Stimulated activated naive CD8-positive, alpha-beta T cell treated with anti-CD3 and anti-CD28 coated beads, Interleukin-15, Interleukin-2, amounts not matched to agents 100 U/mL and 50 U/mL, for 24 hours (primary cell): ENCODE measurements around the gene ADIG.

ENCODE experiments used
- ATAC-seq: fragments of 150-1000 bp; cut with Tn5 transposase; one replicate; pipeline ENCODE4 v1.10.0; 2021
- DNase-seq: peaks from one replicate; pipeline ENCODE4 v3.0.0; 2021

ADIG gene

DNA sequence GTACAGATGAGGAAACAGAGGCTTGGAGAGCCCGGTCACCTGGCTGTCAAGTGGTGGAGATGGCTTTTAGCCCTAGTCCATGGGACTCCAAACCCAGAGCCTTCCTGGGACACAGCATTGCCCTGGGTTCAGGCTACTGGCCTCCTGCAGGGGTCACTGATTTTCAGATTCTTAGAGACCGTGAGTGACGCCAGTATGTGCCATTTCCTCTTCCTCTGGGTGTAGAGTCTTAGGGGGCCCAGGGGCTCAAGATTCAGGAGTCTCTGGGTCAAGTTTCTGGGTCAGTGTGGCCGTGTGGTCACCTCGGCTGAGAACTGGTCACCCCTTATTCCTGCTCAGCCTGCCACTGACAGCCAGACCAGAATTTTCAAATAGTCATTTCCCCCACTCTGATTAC lies 21.2 kb downstream of the ADIG start:
- ATAC-seq, result no peak
- no peak for DNase-seq

DNA sequence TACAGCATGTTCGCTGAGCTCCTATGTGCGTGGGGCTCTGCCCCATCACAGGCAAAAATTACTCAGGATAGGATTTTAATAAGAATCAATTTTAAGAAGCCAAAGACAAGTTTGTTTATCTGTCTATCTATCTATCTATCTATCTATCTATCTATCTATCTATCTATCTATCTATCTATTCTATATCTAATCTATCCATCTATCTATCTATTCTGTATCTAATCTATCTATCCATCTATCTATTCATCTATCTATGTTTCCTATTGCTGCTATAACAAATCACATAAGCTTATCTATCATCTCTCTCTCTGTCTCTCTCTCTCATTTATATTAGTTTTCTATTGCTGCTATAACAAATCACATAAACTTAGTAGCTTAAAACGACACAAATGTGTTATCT lies 22.3 kb downstream of the ADIG start:
- no peak for DNase-seq

DNA sequence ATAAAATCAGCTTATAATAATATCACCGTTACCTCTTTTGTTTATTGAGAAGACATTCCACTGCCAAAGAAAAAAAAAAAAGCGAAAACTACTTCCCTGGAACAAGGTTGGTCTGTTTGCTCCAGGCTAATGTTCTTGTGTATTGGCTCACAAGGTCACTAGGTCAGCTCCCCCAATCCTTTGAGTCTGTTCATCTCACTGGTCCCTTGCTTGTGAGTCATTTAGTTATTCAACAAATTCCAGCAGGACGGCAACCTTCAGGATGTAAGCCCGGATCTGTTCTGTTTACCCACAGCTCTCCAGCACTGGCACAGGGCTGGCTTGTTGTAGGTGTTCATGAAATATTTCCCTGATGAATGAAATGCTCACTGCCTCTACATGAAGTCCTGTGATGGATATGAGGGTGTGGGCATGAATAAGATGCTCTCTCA lies 23.9 kb downstream of the ADIG start:
- DNase-seq, result no peak
- no peak for ATAC-seq

More for the DNA sequence above, 22.3 kb downstream of the ADIG start:
- no peak for ATAC-seq

DNA sequence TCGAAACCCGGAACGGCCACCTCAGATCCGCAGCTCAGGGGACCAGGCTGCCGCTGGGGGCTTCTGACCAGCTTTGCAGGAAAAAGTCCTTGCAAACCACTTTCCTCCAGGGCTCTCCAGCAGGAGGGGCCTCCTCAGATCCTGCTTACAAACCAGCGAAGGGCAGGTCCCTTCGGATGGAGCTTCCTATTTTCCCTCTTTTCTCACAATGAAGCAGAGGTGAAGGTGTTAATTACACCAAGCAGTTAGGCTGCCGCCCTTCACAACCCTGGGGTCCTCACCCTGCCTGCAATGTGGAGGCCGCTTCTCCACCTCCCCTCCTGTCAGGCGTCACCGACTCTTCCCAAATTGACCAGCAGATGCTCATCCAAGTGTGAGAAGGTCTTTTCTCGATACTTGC lies 26.4 kb downstream of the ADIG start:
- DNase-seq (no peak), ATAC-seq (no peak)

DNA sequence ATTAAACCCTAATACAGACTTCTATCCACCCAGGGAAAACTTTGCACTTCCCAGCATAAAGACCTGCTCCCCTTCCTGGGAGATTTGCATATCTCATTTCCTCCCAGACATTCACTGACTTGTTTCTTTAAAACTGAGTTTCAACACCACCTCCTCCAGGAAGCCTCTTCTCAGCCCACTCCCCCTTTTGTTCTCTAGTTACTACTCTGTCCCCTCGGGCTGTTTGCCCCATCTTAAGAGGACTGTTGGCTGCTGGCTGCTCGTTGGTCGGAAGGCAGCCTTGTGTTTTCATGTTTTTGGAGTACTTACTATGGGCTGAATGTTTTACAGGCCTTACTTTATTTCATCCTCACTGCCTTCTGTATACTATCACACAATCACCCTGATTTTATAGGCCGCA lies 27.2 kb downstream of the ADIG start:
- DNase-seq, result no peak
- ATAC-seq, result no peak

GRCh38 chr20:38609815-38610214 lies 28.8 kb downstream of the ADIG start:
- DNase-seq (no peak), ATAC-seq (no peak)

DNA sequence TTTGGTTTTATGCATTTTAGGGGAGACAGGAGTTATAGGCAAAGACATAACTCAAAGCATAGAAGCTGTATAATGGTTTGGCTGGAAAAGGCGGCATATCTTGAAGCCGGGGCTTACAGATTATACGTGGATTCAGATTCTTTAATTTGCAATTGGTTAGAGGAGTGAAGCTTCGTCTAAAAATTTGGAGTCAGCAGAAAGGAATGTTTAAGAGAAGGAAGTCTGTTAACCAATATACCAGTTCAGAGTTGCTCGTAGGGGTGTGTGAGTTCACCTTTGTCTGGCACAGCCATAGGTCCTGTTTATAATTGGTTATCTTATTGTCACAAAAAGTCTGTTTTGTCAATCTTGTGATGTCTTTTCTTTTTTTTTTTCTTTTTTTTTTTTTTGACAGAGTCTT lies 29.5 kb downstream of the ADIG start:
- DNase-seq, result no peak
- ATAC-seq, result no peak

DNA sequence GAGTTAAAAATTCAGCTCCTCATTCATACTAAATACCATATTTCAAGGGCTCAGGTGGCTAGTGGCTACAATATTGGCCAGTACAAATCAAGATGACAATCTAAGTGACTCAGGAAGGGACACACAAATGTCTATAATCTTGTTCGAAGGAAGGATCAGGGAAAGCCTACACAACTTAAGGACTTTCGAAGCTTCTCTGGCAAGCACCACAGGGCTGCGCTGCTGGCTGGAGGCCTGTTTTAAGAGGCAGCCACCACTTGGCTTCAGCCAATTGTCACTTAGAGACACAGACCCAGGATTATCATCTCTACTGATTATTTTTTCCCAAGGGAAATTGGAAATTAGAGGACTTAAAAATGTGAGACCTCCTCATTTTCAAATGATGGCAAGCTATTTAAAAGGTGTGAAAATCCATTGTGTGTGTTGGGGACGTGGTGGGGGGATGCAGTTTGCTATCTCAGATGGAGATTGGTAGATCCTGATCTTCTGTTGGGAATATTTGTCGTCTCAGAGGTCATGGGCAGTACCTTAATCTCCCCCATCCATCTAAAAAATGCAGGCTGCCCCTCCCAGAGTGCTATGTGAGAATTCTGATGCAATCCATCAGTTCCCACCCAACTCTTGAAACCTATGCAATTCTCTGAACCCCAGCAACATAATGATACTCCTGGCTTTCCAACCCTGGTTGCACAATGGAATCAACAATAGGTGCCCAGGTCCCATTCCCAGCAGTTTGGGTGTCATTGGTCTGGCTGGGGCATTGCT lies 31.9 kb downstream of the ADIG start:
- DNase-seq (no peak), ATAC-seq (no peak)

DNA sequence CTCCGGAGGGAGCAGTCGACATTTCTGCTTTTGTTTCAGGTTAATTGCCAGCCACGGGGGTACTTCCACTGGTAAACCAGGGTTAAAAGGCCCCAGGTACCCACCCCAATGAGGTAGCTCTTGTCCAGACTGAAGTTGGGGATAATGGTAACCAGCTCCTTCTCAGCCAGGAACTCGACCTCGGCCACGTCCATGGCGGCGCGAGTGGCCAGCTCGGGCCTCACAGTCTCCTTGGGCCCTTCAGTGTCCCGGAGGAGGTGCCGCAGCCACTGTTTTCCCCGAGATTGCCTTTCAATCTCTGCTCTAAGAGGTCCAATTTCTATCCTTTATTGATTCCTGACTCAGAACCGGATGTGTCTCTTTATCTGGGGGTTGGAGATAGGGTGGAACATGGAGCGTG lies 34.3 kb downstream of the ADIG start:
- no peak for ATAC-seq

DNA sequence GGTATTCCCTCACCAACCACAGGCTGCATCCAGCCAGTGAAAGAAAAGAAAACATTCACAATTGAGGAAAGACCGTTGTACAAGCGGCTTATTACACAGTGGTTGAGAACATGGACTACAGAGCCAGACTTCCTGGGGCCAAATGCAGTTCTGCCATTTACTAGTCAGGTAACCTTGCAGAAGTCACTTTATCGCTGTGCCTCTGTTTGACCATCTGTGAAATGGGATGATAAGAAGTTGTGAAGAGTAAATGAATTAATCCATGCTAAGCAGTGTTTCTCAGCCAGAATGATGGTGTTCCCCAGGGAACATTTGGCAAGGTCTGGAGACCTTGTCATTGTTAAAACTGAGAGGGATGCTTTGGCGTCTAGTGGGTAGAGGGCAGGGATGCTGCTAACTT lies 35.5 kb downstream of the ADIG start:
- no peak for DNase-seq
- ATAC-seq, result no peak

More for the DNA sequence above, 34.3 kb downstream of the ADIG start:
- no peak for DNase-seq

DNA sequence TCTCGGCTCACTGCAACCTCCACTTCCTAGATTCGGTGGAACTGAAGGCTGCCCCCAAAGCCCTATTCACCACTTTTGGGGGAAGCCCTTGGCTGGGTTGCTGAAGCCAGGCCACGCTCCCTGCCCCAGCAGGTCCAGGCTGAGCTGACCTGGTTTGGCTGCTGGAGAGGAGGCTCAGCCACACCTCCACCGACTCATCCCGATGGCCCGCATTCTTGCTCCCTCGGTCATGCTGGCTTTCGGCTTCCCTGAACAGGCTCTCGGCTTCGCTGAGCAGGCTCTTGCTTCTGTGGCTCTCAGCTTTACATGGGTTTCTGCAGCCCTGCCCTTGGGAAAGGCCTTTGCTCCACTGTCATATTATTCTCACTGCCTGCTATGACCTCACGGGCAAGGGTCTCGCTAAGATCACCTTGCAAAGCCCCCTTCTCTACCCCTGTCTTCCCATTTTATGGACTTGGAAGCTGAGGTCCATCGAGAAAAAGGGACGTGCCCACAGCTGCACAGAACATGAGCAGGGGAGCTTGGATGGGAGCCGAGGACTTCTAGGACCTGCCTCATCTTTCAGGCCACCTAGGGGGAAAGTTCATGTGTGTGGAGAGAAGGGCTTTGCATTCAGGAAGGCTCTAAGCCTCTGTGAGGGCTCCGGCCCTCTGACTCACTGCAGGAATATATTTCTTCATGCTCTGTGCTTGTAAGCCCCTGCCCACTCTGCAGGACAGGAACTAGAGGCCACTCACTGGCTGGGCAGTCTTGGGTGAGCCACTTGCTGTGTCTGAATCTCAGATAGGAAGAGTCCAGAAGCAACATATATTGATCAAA lies 36.2 kb downstream of the ADIG start:
- DNase-seq, result no peak

GRCh38 chr20:38617830-38618196 lies 36.8 kb downstream of the ADIG start:
- ATAC-seq, result no peak

More for the DNA sequence above, 36.2 kb downstream of the ADIG start:
- ATAC-seq, result no peak

GRCh38 chr20:38620441-38620840 lies 39.4 kb downstream of the ADIG start:
- ATAC-seq, result no peak
- DNase-seq, result no peak

More at GRCh38 chr20:38617830-38618196, 36.8 kb downstream of the ADIG start:
- no peak for DNase-seq

DNA sequence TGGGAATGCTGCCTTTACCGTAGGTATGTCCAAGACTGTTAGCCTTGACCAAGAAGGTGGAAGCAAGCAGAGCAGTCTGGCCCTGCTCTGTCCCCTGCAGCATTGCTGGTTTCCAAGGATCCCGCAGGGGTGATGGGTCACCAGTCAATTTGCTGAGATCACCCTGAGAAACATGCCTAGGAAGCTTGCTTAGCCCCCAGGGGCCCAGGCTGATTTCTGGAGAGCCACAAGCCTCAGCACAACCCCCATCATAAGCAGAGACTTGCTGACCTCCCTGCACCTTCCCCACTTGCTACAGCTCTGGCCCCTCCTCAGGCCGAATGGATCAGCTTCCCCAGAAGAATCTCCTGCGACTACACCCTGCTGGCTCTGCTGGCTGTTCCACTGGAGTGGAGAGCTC lies 42.1 kb downstream of the ADIG start:
- ATAC-seq (no peak), DNase-seq (no peak)

GRCh38 chr20:38624084-38624483 lies 43.1 kb downstream of the ADIG start:
- no peak for ATAC-seq

GRCh38 chr20:38625896-38626295 lies 44.9 kb downstream of the ADIG start:
- DNase-seq, result no peak
- no peak for ATAC-seq

More at GRCh38 chr20:38624084-38624483, 43.1 kb downstream of the ADIG start:
- DNase-seq, result no peak

GRCh38 chr20:38626921-38627659 lies 46.1 kb downstream of the ADIG start:
- ATAC-seq, result no peak
- no peak for DNase-seq

GRCh38 chr20:38628580-38629470 lies 47.8 kb downstream of the ADIG start:
- DNase-seq (no peak), ATAC-seq (no peak)

- ATAC-seq (no peak), DNase-seq (no peak)
Observed at GRCh38 chr20:38629979-38630378, 49.0 kb downstream of the ADIG start.

DNA sequence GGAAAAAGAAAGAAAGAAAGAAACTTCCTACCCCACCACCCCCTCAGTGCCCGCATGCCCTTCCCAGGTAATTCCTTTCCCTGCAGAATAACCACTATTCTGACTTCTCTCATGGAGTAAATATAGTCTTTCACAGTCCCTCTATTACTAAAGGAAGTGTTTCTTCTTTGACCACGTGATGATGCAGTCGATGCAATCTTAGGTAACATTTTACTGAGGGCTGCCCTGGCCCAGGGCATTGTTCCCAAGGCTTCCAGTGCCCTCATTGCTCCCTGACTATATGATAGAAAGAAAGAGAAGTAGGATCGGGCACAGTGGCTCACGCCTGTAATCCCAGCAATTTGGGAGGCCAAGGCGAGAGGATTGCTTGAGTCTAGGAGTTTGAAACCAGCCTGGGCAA lies 49.7 kb downstream of the ADIG start:
- DNase-seq (no peak), ATAC-seq (no peak)

DNA sequence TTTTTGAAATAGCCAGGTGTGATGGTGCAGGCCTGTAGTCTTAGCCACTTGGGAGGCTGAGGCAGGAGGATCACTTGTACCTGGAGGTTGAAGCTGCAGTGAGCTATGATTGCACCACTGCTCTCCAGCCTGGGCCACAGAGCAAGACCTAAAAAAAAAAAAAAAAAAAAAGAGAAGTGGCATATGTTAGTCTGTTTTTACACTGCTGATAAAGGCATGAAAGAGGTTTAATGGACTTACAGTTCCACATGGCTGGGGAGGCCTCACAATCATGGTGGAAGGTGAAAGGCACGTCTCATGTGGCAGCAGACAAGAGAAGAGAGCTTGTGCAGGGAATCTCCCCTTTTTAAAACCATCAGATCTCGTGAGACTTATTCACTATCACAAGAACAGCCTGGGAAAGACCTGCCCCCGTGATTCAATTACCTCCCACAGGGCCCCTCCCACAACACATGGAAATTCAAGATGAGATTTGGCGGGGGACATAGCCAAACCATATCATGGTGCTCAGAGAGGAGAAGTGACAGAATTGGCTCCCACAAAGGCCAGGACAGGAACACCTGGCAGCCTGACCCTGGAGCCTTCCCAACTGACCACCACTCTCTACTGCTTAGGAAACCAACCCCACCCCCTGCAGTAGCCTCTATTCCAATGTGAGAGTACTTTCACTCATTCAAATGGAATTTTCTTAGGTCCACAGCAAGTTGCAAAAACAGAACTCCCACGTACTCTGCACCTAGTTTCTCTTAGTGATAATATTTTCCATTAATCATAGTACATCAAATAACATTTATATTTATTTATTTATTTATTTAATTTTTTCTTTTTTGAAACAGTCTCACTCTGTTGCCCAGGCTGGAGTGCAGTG lies 50.4 kb downstream of the ADIG start:
- DNase-seq, result no peak
- ATAC-seq, result no peak
